ENCODE results near the gene PHLPP1.

DNA sequence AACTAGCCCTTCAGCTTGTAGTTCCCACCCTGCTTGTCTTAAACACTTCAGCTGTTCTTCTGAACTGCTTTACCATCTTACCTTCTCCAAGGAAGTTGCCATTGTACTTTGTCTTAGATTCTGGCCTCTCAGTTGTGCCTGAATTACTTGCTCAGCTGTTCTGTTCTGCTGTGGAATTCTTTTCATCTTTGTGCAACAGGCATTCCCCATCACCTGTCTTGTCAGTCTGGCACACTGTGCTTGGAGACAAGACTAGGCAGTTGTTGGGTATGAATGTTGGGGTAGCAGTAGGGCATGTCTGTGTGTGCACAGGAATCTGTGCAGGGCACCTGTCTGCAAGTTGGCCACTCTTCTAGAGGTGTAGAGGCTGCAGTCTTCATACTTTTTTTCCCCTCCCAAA is 38.7 kb downstream of the PHLPP1 start:
- TF ChIP-seq, protein P1, sequence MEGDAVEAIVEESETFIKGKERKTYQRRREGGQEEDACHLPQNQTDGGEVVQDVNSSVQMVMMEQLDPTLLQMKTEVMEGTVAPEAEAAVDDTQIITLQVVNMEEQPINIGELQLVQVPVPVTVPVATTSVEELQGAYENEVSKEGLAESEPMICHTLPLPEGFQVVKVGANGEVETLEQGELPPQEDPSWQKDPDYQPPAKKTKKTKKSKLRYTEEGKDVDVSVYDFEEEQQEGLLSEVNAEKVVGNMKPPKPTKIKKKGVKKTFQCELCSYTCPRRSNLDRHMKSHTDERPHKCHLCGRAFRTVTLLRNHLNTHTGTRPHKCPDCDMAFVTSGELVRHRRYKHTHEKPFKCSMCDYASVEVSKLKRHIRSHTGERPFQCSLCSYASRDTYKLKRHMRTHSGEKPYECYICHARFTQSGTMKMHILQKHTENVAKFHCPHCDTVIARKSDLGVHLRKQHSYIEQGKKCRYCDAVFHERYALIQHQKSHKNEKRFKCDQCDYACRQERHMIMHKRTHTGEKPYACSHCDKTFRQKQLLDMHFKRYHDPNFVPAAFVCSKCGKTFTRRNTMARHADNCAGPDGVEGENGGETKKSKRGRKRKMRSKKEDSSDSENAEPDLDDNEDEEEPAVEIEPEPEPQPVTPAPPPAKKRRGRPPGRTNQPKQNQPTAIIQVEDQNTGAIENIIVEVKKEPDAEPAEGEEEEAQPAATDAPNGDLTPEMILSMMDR (conservative IDR thresholded peaks at IDR 0.05; ENCODE audit: low read depth in 2 of 2), result no peak
- no peak for TF ChIP-seq POLR2AphosphoS5 (IDR thresholded peaks at IDR 0.05; ENCODE audit: low read depth)
- no peak for TF ChIP-seq NANOG (IDR thresholded peaks at IDR 0.05; ENCODE audit: borderline replicate concordance)
- TF ChIP-seq EZH2 (IDR thresholded peaks at IDR 0.05; ENCODE audit: low read depth, unreplicated experiment), result no peak
- TF ChIP-seq EZH2phosphoT487 (IDR thresholded peaks at IDR 0.05; ENCODE audit: unreplicated experiment), result no peak
- no peak for TF ChIP-seq JUNB (IDR thresholded peaks at IDR 0.05; ENCODE audit: unreplicated experiment)
- TF ChIP-seq, protein P2, sequence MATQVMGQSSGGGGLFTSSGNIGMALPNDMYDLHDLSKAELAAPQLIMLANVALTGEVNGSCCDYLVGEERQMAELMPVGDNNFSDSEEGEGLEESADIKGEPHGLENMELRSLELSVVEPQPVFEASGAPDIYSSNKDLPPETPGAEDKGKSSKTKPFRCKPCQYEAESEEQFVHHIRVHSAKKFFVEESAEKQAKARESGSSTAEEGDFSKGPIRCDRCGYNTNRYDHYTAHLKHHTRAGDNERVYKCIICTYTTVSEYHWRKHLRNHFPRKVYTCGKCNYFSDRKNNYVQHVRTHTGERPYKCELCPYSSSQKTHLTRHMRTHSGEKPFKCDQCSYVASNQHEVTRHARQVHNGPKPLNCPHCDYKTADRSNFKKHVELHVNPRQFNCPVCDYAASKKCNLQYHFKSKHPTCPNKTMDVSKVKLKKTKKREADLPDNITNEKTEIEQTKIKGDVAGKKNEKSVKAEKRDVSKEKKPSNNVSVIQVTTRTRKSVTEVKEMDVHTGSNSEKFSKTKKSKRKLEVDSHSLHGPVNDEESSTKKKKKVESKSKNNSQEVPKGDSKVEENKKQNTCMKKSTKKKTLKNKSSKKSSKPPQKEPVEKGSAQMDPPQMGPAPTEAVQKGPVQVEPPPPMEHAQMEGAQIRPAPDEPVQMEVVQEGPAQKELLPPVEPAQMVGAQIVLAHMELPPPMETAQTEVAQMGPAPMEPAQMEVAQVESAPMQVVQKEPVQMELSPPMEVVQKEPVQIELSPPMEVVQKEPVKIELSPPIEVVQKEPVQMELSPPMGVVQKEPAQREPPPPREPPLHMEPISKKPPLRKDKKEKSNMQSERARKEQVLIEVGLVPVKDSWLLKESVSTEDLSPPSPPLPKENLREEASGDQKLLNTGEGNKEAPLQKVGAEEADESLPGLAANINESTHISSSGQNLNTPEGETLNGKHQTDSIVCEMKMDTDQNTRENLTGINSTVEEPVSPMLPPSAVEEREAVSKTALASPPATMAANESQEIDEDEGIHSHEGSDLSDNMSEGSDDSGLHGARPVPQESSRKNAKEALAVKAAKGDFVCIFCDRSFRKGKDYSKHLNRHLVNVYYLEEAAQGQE (IDR thresholded peaks at IDR 0.05; ENCODE audit: unreplicated experiment), result no peak
- TF ChIP-seq STAT1 (IDR thresholded peaks at IDR 0.05; ENCODE audit: unreplicated experiment), result no peak
- TF ChIP-seq CREB1 (CRISPR knock-in tag; IDR thresholded peaks at IDR 0.05; ENCODE audit: low read depth), result no peak
- no peak for TF ChIP-seq ZNF114 (CRISPR knock-in tag; IDR thresholded peaks at IDR 0.05)
